ENCODE measurements around the gene ZHX3. TPM values are rescaled to one million over a fixed set of nuclear protein-coding genes. Genes with fewer than 3 reads are reported as not detected.

Gene ZHX3
- total and polyA plus RNA-seq, 3 experiments from 2014 or later, result 12.1 to 15.3 (median 12.7) TPM

- peaks cover 37 to 56% (median 47%) of the 10 kb centered on the region in 3 donors for H3K4me1 Mint-ChIP-seq
- Histone ChIP-seq H3K27ac (ENCODE audit: low read depth, low read length) (no peak overlapping the region), H3K4me1 (ENCODE audit: insufficient read depth, low read length) (peaks cover 14% of the 10 kb centered on the region), H3K27me3 (ENCODE audit: insufficient read depth, low read length, poor library complexity, severe bottlenecking) (no peaks in the 10 kb centered on the region), H3K4me3 (ENCODE audit: low read length) (no peak overlapping the region), H3K36me3 (ENCODE audit: insufficient read depth, low read length) (peaks cover 97% of the 10 kb centered on the region), H3K9me3 (ENCODE audit: low read length) (no peaks in the 10 kb centered on the region)
- peaks cover 0 to 1% of the 10 kb centered on the region in 2 donors for H3K27me3 Mint-ChIP-seq
- no peak overlapping the region for H3K4me3 Mint-ChIP-seq
- CTCF ChIA-PET, result interaction anchor here (1.0 to 4.8 kb wide), 3 partner anchors 12 to 35 kb away, joined by 3 to 23 read pairs (median 10); no protein-coding TSS in a partner anchor
- H3K27ac Mint-ChIP-seq, result peak overlapping the region in 7 of 8 donors; percentile 26 to 97 (median 63)
- no peaks in the 10 kb centered on the region for H3K9me3 Mint-ChIP-seq
- peaks cover 13 to 99% (median 30%) of the 10 kb centered on the region in 3 donors for H3K36me3 Mint-ChIP-seq
- POLR2A ChIA-PET, result interaction anchor here (1.2 kb wide), 1 partner anchor 34 kb away, joined by 3 read pairs; no protein-coding TSS in a partner anchor
- DNase-seq, result peak in 1 of 5 donors; percentile 35
These were observed 148.3 kb downstream of the ZHX3 start for GRCh38 chr20:41169162-41169690.

GRCh38 chr20:41168281-41169161 is 149.0 kb downstream of the ZHX3 start:
- CTCF ChIA-PET, result interaction anchor here (1.0 to 4.8 kb wide), 5 partner anchors 11 to 169 kb away, joined by 3 to 23 read pairs (median 4); no protein-coding TSS in a partner anchor
- Mint-ChIP-seq H3K4me3 (peak overlapping the region in 1 of 7 donors; percentile 87), H3K4me1 (peaks cover 42 to 63% (median 54%) of the 10 kb centered on the region in 3 donors), H3K27ac (peak overlapping the region in 7 of 8 donors; percentile 47 to 98 (median 87)), H3K36me3 (peaks cover 15 to 99% (median 34%) of the 10 kb centered on the region in 3 donors), H3K9me3 (no peaks in the 10 kb centered on the region), H3K27me3 (peaks cover 0 to 1% of the 10 kb centered on the region in 2 donors)
- Histone ChIP-seq H3K4me1 (ENCODE audit: insufficient read depth, low read length) (peaks cover 15% of the 10 kb centered on the region), H3K27me3 (ENCODE audit: insufficient read depth, low read length, poor library complexity, severe bottlenecking) (no peaks in the 10 kb centered on the region), H3K27ac (ENCODE audit: low read depth, low read length) (no peak overlapping the region), H3K9me3 (ENCODE audit: low read length) (no peaks in the 10 kb centered on the region), H3K4me3 (ENCODE audit: low read length) (no peak overlapping the region), H3K36me3 (ENCODE audit: insufficient read depth, low read length) (peaks cover 97% of the 10 kb centered on the region)
- POLR2A ChIA-PET, result interaction anchor here (1.6 kb wide), 1 partner anchor 11 kb away, joined by 8 read pairs; no protein-coding TSS in a partner anchor
- peak in 1 of 5 donors; percentile 30 for DNase-seq

- peaks cover 0 to 1% of the 10 kb centered on the region in 2 donors for H3K27me3 Mint-ChIP-seq
- peak overlapping the region in 2 of 7 donors; percentile 41 to 87 for H3K4me3 Mint-ChIP-seq
- peaks cover 98% of the 10 kb centered on the region for H3K36me3 ChIP-seq (ENCODE audit: insufficient read depth, low read length)
- H3K27me3 ChIP-seq (ENCODE audit: insufficient read depth, low read length, poor library complexity, severe bottlenecking), result no peaks in the 10 kb centered on the region
- peak in 1 of 5 donors; percentile 13 for DNase-seq
- H3K4me1 ChIP-seq (ENCODE audit: insufficient read depth, low read length), result peaks cover 24% of the 10 kb centered on the region
- peaks cover 15 to 99% (median 35%) of the 10 kb centered on the region in 3 donors for H3K36me3 Mint-ChIP-seq
- CTCF ChIA-PET, result interaction anchor here (1.4 to 4.8 kb wide), 3 partner anchors 10 to 170 kb away, joined by 3 to 23 read pairs (median 4); no protein-coding TSS in a partner anchor
- peak overlapping the region; percentile 61 to 97 (median 84) for H3K27ac Mint-ChIP-seq
- H3K27ac ChIP-seq (ENCODE audit: low read depth, low read length), result peak overlapping the region; percentile 36
- no peaks in the 10 kb centered on the region for H3K9me3 Mint-ChIP-seq
- peaks cover 41 to 57% (median 55%) of the 10 kb centered on the region in 3 donors for H3K4me1 Mint-ChIP-seq
- H3K4me3 ChIP-seq (ENCODE audit: low read length), result no peak overlapping the region
- POLR2A ChIA-PET, result interaction anchor here (1.6 kb wide), 1 partner anchor 11 kb away, joined by 8 read pairs; no protein-coding TSS in a partner anchor
- no peaks in the 10 kb centered on the region for H3K9me3 ChIP-seq (ENCODE audit: low read length)
These were observed 149.9 kb downstream of the ZHX3 start for GRCh38 chr20:41167481-41168253.

GRCh38 chr20:41167118-41167470 is 150.4 kb downstream of the ZHX3 start:
- POLR2A ChIA-PET, result interaction anchor here (1.6 kb wide), 1 partner anchor 10 kb away, joined by 8 read pairs; no protein-coding TSS in a partner anchor
- Mint-ChIP-seq H3K27ac (peak overlapping the region; percentile 29 to 97 (median 83)), H3K4me1 (peaks cover 44 to 59% (median 56%) of the 10 kb centered on the region in 3 donors), H3K36me3 (peaks cover 15 to 99% (median 35%) of the 10 kb centered on the region in 3 donors), H3K9me3 (no peaks in the 10 kb centered on the region), H3K4me3 (peak overlapping the region in 2 of 7 donors; percentile 41 to 48), H3K27me3 (peaks cover 0 to 1% of the 10 kb centered on the region in 2 donors)
- peak in 1 of 5 donors; percentile 13 for DNase-seq
- Histone ChIP-seq H3K36me3 (ENCODE audit: insufficient read depth, low read length) (peaks cover 98% of the 10 kb centered on the region), H3K9me3 (ENCODE audit: low read length) (no peaks in the 10 kb centered on the region), H3K4me1 (ENCODE audit: insufficient read depth, low read length) (peaks cover 29% of the 10 kb centered on the region), H3K27me3 (ENCODE audit: insufficient read depth, low read length, poor library complexity, severe bottlenecking) (no peaks in the 10 kb centered on the region), H3K4me3 (ENCODE audit: low read length) (no peak overlapping the region), H3K27ac (ENCODE audit: low read depth, low read length) (no peak overlapping the region)
- CTCF ChIA-PET, result interaction anchor here (1.4 to 4.8 kb wide), 3 partner anchors 10 to 171 kb away, joined by 3 to 23 read pairs (median 4); no protein-coding TSS in a partner anchor

GRCh38 chr20:41166201-41167117 is 151.1 kb downstream of the ZHX3 start:
- peaks cover 0 to 1% of the 10 kb centered on the region in 2 donors for H3K27me3 Mint-ChIP-seq
- no peak overlapping the region for H3K4me3 Mint-ChIP-seq
- Histone ChIP-seq H3K9me3 (ENCODE audit: low read length) (no peaks in the 10 kb centered on the region), H3K27me3 (ENCODE audit: insufficient read depth, low read length, poor library complexity, severe bottlenecking) (no peaks in the 10 kb centered on the region), H3K27ac (ENCODE audit: low read depth, low read length) (no peak overlapping the region), H3K4me3 (ENCODE audit: low read length) (no peak overlapping the region), H3K4me1 (ENCODE audit: insufficient read depth, low read length) (peaks cover 36% of the 10 kb centered on the region), H3K36me3 (ENCODE audit: insufficient read depth, low read length) (peaks cover 92% of the 10 kb centered on the region)
- CTCF ChIA-PET, result interaction anchor here (0.9 to 4.8 kb wide), 5 partner anchors 9 to 171 kb away, joined by 3 to 23 read pairs (median 3); no protein-coding TSS in a partner anchor
- POLR2A ChIA-PET, result interaction anchor here (1.6 kb wide), 1 partner anchor 9 kb away, joined by 8 read pairs; no protein-coding TSS in a partner anchor
- DNase-seq, result peak in 1 of 5 donors; percentile 32
- peak overlapping the region in 7 of 8 donors; percentile 58 to 97 (median 86) for H3K27ac Mint-ChIP-seq
- H3K9me3 Mint-ChIP-seq, result no peaks in the 10 kb centered on the region
- peaks cover 18 to 97% (median 30%) of the 10 kb centered on the region in 3 donors for H3K36me3 Mint-ChIP-seq
- H3K4me1 Mint-ChIP-seq, result peaks cover 43 to 59% (median 55%) of the 10 kb centered on the region in 3 donors

GRCh38 chr20:41165001-41165882 is 152.3 kb downstream of the ZHX3 start:
- peak overlapping the region in 7 of 8 donors; percentile 42 to 92 (median 86) for H3K27ac Mint-ChIP-seq
- CTCF ChIA-PET, result interaction anchor here (0.9 to 1.1 kb wide), 3 partner anchors 8 to 18 kb away, joined by 3 to 8 read pairs (median 3); no protein-coding TSS in a partner anchor

More at GRCh38 chr20:41165001-41165882, 152.3 kb downstream of the ZHX3 start:
- no peak overlapping the region for H3K4me3 Mint-ChIP-seq
- DNase-seq, result peak in 1 of 5 donors; percentile 14
- H3K4me3 ChIP-seq (ENCODE audit: low read length), result no peak overlapping the region
- H3K27ac ChIP-seq (ENCODE audit: low read depth, low read length), result no peak overlapping the region
- H3K9me3 ChIP-seq (ENCODE audit: low read length), result no peaks in the 10 kb centered on the region
- peaks cover 48% of the 10 kb centered on the region for H3K4me1 ChIP-seq (ENCODE audit: insufficient read depth, low read length)
- H3K9me3 Mint-ChIP-seq, result no peaks in the 10 kb centered on the region
- H3K27me3 ChIP-seq (ENCODE audit: insufficient read depth, low read length, poor library complexity, severe bottlenecking), result no peaks in the 10 kb centered on the region
- H3K4me1 Mint-ChIP-seq, result peaks cover 49 to 66% (median 57%) of the 10 kb centered on the region in 3 donors
- POLR2A ChIA-PET, result no interaction called here
- H3K36me3 ChIP-seq (ENCODE audit: insufficient read depth, low read length), result peaks cover 91% of the 10 kb centered on the region
- H3K36me3 Mint-ChIP-seq, result peaks cover 24 to 97% (median 33%) of the 10 kb centered on the region in 3 donors
- peaks cover 0 to 1% of the 10 kb centered on the region in 2 donors for H3K27me3 Mint-ChIP-seq

Data from CD8-positive, alpha-beta memory T cell (primary cell).